Fibroblast of lung (primary cell): ENCODE measurements around the gene FGF22. TPM values are rescaled to one million over a fixed set of nuclear protein-coding genes. Genes with fewer than 3 reads are reported as not detected.

Experiments
- DNase-seq, 2 donors: peaks; one replicate each; pipeline versions ENCODE4 v3.0.0 to v3.0.0-alpha.2; 2010; ENCODE audit warnings: low read depth in 2 of 2
- H2AFZ ChIP-seq: 2 replicates; pipeline ENCODE4 v1.5.1; 2012; ENCODE audit warnings: low read length, control low read depth, inconsistent platforms
- H3K27ac ChIP-seq: 2 replicates; pipeline ENCODE4 v1.5.1; 2011; ENCODE audit warnings: low read length, control low read depth; ENCODE audit not compliant: insufficient read depth
- H3K27me3 ChIP-seq: 2 replicates; pipeline ENCODE4 v1.5.1; 2011; ENCODE audit warnings: mild to moderate bottlenecking, low read length; ENCODE audit not compliant: control insufficient read depth, insufficient read depth
- H3K36me3 ChIP-seq: 2 replicates; pipeline ENCODE4 v1.5.1; 2011; ENCODE audit warnings: low read length; ENCODE audit not compliant: control insufficient read depth, insufficient read depth
- H3K4me1 ChIP-seq: 2 replicates; pipeline ENCODE4 v1.5.1; 2011; ENCODE audit warnings: low read length; ENCODE audit not compliant: control insufficient read depth, insufficient read depth; ENCODE audit errors: extremely low read depth
- H3K4me2 ChIP-seq: 2 replicates; pipeline ENCODE4 v1.5.1; 2011; ENCODE audit warnings: low read length, control low read depth; ENCODE audit not compliant: insufficient read depth; ENCODE audit errors: extremely low read depth
- H3K4me3 ChIP-seq, 4 experiments: fragments of 200-600 bp in 1 of 4; sonication (generic) in 1 of 4; replicated peaks in 1 of 4; 2 replicates each; pipeline ENCODE4 v1.5.1; 2011 to 2016; ENCODE audit warnings: low read length in 4 of 4, low read depth in 3 of 4, mild to moderate bottlenecking in 3 of 4, control low read depth in 2 of 4, inconsistent platforms in 1 of 4, mixed read lengths in 1 of 4; ENCODE audit not compliant: insufficient read depth in 1 of 4; ENCODE audit errors: control extremely low read depth in 1 of 4
- H3K79me2 ChIP-seq: 2 replicates; pipeline ENCODE4 v1.5.1; 2012; ENCODE audit warnings: mild to moderate bottlenecking, low read length, inconsistent platforms; ENCODE audit not compliant: control insufficient read depth, insufficient read depth
- H3K9ac ChIP-seq: 2 replicates; pipeline ENCODE4 v1.5.1; 2011; ENCODE audit warnings: mild to moderate bottlenecking, low read length, control low read depth; ENCODE audit not compliant: insufficient read depth
- H3K9me3 ChIP-seq: 2 replicates; pipeline ENCODE4 v1.5.1; 2012; ENCODE audit warnings: low read depth, low read length; ENCODE audit not compliant: control insufficient read depth, insufficient read depth
- H4K20me1 ChIP-seq: 2 replicates; pipeline ENCODE4 v1.5.1; 2011; ENCODE audit warnings: low read length; ENCODE audit not compliant: control insufficient read depth, insufficient read depth; ENCODE audit errors: extremely low read depth
- CTCF ChIP-seq, 2 donors: IDR thresholded peaks in 1 of 2; conservative IDR thresholded peaks in 1 of 2; 1 replicate in 1 of 2; 2 replicates in 1 of 2; pipeline ENCODE4 v1.5.1; 2011 to 2012; ENCODE audit warnings: low read length in 2 of 2, control low read depth in 1 of 2, inconsistent platforms in 1 of 2, low read depth in 1 of 2, mild to moderate bottlenecking in 1 of 2
- EZH2 ChIP-seq: IDR thresholded peaks from 2 replicates; pipeline ENCODE4 v1.5.1; 2012; ENCODE audit warnings: low read length, control low read depth, mild to moderate bottlenecking; ENCODE audit errors: missing control alignments
- polyA plus RNA-seq, 2 donors: library from polyadenylated mRNA; depleted of rRNA in 1 of 2; stranded (reverse) in 1 of 2; unstranded in 1 of 2; fragments of >200 nt; gene quantifications; 2 replicates each; pipeline ENCODE4 v1.2.1, GENCODE V29; 2011 to 2012; ENCODE audit warnings: missing spikeins in 1 of 2
- total RNA-seq: library from RNA; depleted of rRNA; stranded (reverse); fragments of >200 nt; gene quantifications from 2 replicates; pipeline ENCODE4 v1.2.1, GENCODE V29; 2014

FGF22 gene
- total and polyA plus RNA-seq, 2 donors (not counting 1 experiment from before 2014, with no cell fraction given), result under 0.01 TPM; not detected in 1

GRCh38 chr19:647566-648284 is 8.0 kb downstream of the FGF22 start:
- DNase-seq, result no peak
- Histone ChIP-seq H3K4me3 (no peak overlapping the region), H3K9ac (no peak overlapping the region), H3K4me2 (no peak overlapping the region), H3K36me3 (peaks cover 24% of the 10 kb centered on the region), H3K9me3 (no peaks in the 10 kb centered on the region), H3K27ac (no peak overlapping the region), H4K20me1 (no peaks in the 10 kb centered on the region), H2AFZ (no peak overlapping the region), H3K27me3 (no peaks in the 10 kb centered on the region), H3K4me1 (no peaks in the 10 kb centered on the region), H3K79me2 (peaks cover 13% of the 10 kb centered on the region)
- TF ChIP-seq EZH2 (no peak), CTCF (conservative IDR thresholded peaks at IDR 0.05 in 1 of 2, IDR thresholded peaks at IDR 0.05 in 1 of 2; ENCODE audit: low read depth in 1 of 2, low read length in 2 of 2) (no peak)

GRCh38 chr19:648305-648704 is 8.6 kb downstream of the FGF22 start:
- no peak overlapping the region for H3K4me2 ChIP-seq
- no peak overlapping the region for H3K27ac ChIP-seq
- no peak overlapping the region for H3K4me3 ChIP-seq
- H3K79me2 ChIP-seq, result peaks cover 19% of the 10 kb centered on the region
- no peaks in the 10 kb centered on the region for H3K27me3 ChIP-seq
- no peak overlapping the region for H2AFZ ChIP-seq
- H3K9me3 ChIP-seq, result no peaks in the 10 kb centered on the region
- no peaks in the 10 kb centered on the region for H3K4me1 ChIP-seq
- H3K9ac ChIP-seq, result no peak overlapping the region
- no peak for TF ChIP-seq CTCF (conservative IDR thresholded peaks at IDR 0.05 in 1 of 2, IDR thresholded peaks at IDR 0.05 in 1 of 2; ENCODE audit: low read depth in 1 of 2, low read length in 2 of 2)
- TF ChIP-seq EZH2, result no peak
- peaks cover 24% of the 10 kb centered on the region for H3K36me3 ChIP-seq
- no peak for DNase-seq
- H4K20me1 ChIP-seq, result no peaks in the 10 kb centered on the region

- Histone ChIP-seq H2AFZ (no peak overlapping the region), H3K4me1 (no peaks in the 10 kb centered on the region), H3K27ac (no peak overlapping the region), H3K9ac (no peak overlapping the region), H3K9me3 (no peaks in the 10 kb centered on the region), H3K4me2 (no peak overlapping the region), H3K4me3 (no peak overlapping the region), H3K36me3 (peaks cover 29% of the 10 kb centered on the region), H3K27me3 (no peaks in the 10 kb centered on the region), H3K79me2 (peaks cover 28% of the 10 kb centered on the region), H4K20me1 (no peaks in the 10 kb centered on the region)
- TF ChIP-seq EZH2, result no peak
- TF ChIP-seq CTCF (conservative IDR thresholded peaks at IDR 0.05 in 1 of 2, IDR thresholded peaks at IDR 0.05 in 1 of 2; ENCODE audit: low read depth in 1 of 2, low read length in 2 of 2), result no peak
- no peak for DNase-seq
Measured at GRCh38 chr19:648904-649801, 9.5 kb downstream of the FGF22 start.
